IgD-negative memory B cell (primary cell): ENCODE results near the gene TCF4. TPM values are rescaled to one million over a fixed set of nuclear protein-coding genes. Genes with fewer than 3 reads are reported as not detected.

Experiments
- H3K27ac Mint-ChIP-seq, 3 donors: one replicate each; pipeline ENCODE4 v1.8.0; 2020 to 2022; ENCODE audit warnings: mild to moderate bottlenecking in 3 of 3, mixed read lengths in 3 of 3, moderate library complexity in 1 of 3
- H3K27me3 Mint-ChIP-seq: one replicate; pipeline ENCODE4 v1.8.0; 2021; ENCODE audit warnings: mixed read lengths
- H3K36me3 Mint-ChIP-seq: one replicate; pipeline ENCODE4 v1.8.0; 2020; ENCODE audit warnings: mild to moderate bottlenecking, mixed read lengths
- H3K4me1 Mint-ChIP-seq, 3 donors: one replicate each; pipeline ENCODE4 v1.8.0; 2020 to 2022; ENCODE audit warnings: mixed read lengths in 3 of 3, mild to moderate bottlenecking in 1 of 3
- H3K4me3 Mint-ChIP-seq, 4 donors: one replicate each; pipeline ENCODE4 v1.8.0; 2020 to 2022; ENCODE audit warnings: mild to moderate bottlenecking in 4 of 4, mixed read lengths in 4 of 4, moderate library complexity in 3 of 4
- H3K9me3 Mint-ChIP-seq, 3 donors: one replicate each; pipeline ENCODE4 v1.8.0; 2020 to 2021; ENCODE audit warnings: mixed read lengths in 3 of 3, mild to moderate bottlenecking in 1 of 3
- polyA plus RNA-seq: library from polyadenylated mRNA; unstranded; fragments of 300-500 nt; fragmentation: Illumina TruSeq; gene quantifications from one replicate; pipeline ENCODE4 v1.2.3, GENCODE V29; 2021

Gene TCF4
- polyA plus RNA-seq, 1 donor from 2014 or later, result 256 TPM

DNA sequence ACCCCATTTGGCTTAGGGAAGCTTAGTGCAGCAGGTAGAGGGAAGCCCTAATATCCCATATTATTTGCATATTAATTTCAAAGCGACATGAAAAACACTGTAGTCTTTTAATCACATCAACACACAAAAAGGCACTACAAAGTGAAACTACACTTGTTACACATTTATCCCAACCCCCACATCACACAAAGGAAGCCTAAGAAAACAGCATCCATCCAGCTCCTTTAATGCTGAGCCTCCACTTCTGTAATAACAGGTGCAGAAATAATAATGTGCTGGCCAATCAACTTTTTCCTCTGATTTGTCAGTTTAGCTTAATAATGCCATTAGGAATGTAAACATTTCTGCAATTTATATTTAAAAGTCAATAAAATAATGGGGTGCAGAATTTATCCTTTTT is 274.0 kb downstream of the TCF4 start:
- Mint-ChIP-seq H3K9me3 (peaks cover 0 to 1% (median 0%) of the 10 kb centered on the region in 3 donors), H3K4me1 (peaks cover 66 to 88% (median 82%) of the 10 kb centered on the region in 3 donors), H3K27ac (peak overlapping the region; percentile 63 to 71 (median 65))

DNA sequence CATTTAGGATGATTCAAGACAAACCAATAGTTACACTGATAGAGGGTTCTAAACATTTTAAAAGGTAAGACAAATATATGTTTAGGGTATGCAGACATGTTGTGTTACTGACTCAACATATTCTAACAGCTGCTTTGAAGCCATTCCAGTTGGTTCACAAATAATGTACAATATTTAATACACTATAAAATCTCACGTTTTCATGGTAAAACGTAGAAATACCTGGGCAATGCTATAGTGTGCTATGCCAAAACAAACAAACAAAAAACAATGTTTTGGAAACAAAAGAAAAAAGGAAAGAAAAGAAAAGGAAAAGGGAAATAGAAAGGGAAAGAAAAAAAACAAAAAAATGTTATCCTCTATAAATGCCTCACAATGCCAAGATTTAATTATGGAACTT is 277.1 kb downstream of the TCF4 start:
- H3K27me3 Mint-ChIP-seq, result no peaks in the 10 kb centered on the region
- peaks cover 5% of the 10 kb centered on the region for H3K36me3 Mint-ChIP-seq
- peaks cover 0 to 1% (median 0%) of the 10 kb centered on the region in 3 donors for H3K9me3 Mint-ChIP-seq
- peak overlapping the region in 2 of 4 donors; percentile 8 to 80 for H3K4me3 Mint-ChIP-seq
- H3K27ac Mint-ChIP-seq, result peak overlapping the region in 1 of 3 donors; percentile 59
- peaks cover 66 to 84% (median 84%) of the 10 kb centered on the region in 3 donors for H3K4me1 Mint-ChIP-seq

More for the DNA sequence above, 274.0 kb downstream of the TCF4 start:
- Mint-ChIP-seq H3K36me3 (peaks cover 3% of the 10 kb centered on the region), H3K27me3 (no peaks in the 10 kb centered on the region), H3K4me3 (peak overlapping the region; percentile 21 to 85 (median 80))

- Mint-ChIP-seq H3K27me3 (no peaks in the 10 kb centered on the region), H3K36me3 (peaks cover 6% of the 10 kb centered on the region), H3K9me3 (peaks cover 0 to 1% (median 0%) of the 10 kb centered on the region in 3 donors), H3K4me1 (peaks cover 64 to 85% (median 84%) of the 10 kb centered on the region in 3 donors), H3K4me3 (peak overlapping the region in 1 of 4 donors; percentile 35), H3K27ac (peak overlapping the region in 1 of 3 donors; percentile 59)
Measured at GRCh38 chr18:55310044-55310676, 277.8 kb downstream of the TCF4 start.

DNA sequence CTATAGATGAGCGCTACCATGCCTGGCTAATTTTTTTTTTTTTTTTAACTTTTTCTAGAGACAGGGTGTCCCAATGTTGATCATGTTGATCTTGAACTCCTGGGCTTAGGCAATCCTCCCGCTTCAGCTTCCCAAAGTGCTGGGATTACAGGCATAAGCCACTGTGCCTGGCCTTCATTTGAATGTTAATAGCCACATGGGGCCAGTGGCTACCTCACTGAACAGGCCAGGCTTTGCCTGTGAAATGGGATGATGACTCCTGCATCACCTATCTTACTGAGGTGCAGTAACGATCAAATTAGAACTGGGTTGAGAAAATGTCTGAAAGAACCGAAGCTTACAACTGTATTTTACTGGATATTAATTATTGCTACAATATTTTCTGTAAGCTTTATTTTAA is 278.7 kb downstream of the TCF4 start:
- H3K36me3 Mint-ChIP-seq, result peaks cover 4% of the 10 kb centered on the region
- peaks cover 0 to 1% (median 0%) of the 10 kb centered on the region in 3 donors for H3K9me3 Mint-ChIP-seq
- H3K27ac Mint-ChIP-seq, result peak overlapping the region in 2 of 3 donors; percentile 31 to 54
- no peaks in the 10 kb centered on the region for H3K27me3 Mint-ChIP-seq
- H3K4me3 Mint-ChIP-seq, result no peak overlapping the region
- H3K4me1 Mint-ChIP-seq, result peaks cover 66 to 83% (median 82%) of the 10 kb centered on the region in 3 donors

DNA sequence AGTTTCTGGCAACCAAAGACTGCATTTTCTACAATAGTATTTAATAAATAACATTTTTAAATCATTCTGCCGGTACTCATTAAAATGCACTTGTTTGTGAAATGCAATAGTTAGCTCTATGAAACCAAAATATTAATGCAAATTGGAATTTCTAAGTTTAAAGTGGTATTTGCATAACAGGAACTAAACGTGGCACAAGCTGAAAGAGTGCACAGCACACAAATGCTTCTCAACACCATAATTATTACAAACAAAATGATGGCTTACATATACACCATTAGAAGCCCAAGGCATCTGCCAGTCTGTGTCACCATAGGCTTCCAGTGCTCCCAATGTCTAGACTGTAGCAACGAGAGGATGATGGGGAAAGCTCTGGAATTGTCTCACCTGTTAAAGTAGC is 280.5 kb downstream of the TCF4 start:
- Mint-ChIP-seq H3K27ac (peak overlapping the region; percentile 21 to 84 (median 55)), H3K9me3 (peaks cover 0 to 1% (median 0%) of the 10 kb centered on the region in 3 donors), H3K27me3 (no peaks in the 10 kb centered on the region), H3K36me3 (peaks cover 4% of the 10 kb centered on the region), H3K4me3 (peak overlapping the region; percentile 45 to 83 (median 62)), H3K4me1 (peaks cover 67 to 81% (median 80%) of the 10 kb centered on the region in 3 donors)

GRCh38 chr18:55306359-55307024 is 281.5 kb downstream of the TCF4 start:
- Mint-ChIP-seq H3K27me3 (no peaks in the 10 kb centered on the region), H3K9me3 (peaks cover 0 to 1% (median 0%) of the 10 kb centered on the region in 3 donors), H3K4me1 (peaks cover 65 to 78% (median 77%) of the 10 kb centered on the region in 3 donors), H3K27ac (peak overlapping the region in 2 of 3 donors; percentile 2 to 50), H3K4me3 (peak overlapping the region in 2 of 4 donors; percentile 24 to 34), H3K36me3 (peaks cover 4% of the 10 kb centered on the region)

DNA sequence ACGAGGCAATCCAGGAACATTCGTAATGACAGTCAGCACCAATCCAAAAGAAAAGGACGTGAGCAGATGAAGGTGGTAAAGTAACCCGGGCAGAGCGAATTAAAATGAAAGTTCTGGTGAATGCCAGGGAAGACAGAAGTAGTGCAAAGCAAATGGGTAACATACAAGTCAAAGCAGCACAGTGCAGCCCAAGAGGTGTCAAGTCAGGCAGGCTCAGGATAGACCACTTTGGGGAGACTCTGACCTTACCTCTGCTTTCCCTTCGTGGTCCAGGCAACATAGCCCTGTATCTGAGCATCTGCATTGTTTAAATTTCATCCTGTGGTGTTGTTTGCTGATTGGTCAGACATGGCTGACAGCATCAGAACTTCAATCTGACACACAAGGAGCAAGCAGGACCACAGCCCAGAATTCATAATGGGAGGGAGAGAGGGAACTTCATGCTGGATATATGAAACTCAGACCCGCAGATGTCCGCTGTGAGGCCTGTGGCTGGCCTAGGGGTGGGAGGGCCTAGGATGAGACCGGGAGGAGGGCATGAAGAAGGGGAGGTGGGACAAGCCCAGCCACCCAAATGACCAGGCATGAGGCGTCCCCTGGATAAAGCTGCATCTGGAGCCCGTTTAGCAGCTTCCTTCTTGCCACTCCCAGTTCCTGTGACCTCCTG is 285.7 kb downstream of the TCF4 start:
- no peaks in the 10 kb centered on the region for H3K9me3 Mint-ChIP-seq
- H3K4me3 Mint-ChIP-seq, result peak overlapping the region; percentile 45 to 91 (median 70)
- peak overlapping the region; percentile 46 to 87 (median 72) for H3K27ac Mint-ChIP-seq
- H3K27me3 Mint-ChIP-seq, result no peaks in the 10 kb centered on the region
- peaks cover 4% of the 10 kb centered on the region for H3K36me3 Mint-ChIP-seq
- H3K4me1 Mint-ChIP-seq, result peaks cover 65 to 80% (median 76%) of the 10 kb centered on the region in 3 donors

DNA sequence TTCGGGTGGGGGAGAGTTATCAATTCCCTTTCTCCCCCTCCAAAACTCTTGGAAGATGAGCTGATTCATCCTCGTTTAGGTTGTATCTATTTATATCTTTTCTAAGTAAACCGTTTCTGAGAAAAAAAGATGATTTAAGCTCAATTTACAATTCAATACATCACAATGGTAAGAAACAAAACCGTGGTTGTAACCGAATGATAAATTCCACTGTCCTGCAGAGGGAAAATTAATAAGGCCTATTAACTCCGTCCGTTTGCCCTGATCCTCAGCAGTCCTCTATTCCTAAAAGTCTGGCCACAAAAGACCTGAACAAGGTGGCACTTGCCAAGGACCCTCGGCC is 286.2 kb downstream of the TCF4 start:
- Mint-ChIP-seq H3K27ac (peak overlapping the region; percentile 46 to 87 (median 78)), H3K4me3 (peak overlapping the region; percentile 45 to 91 (median 70))

GRCh38 chr18:55300936-55301531 is 287.0 kb downstream of the TCF4 start:
- H3K27ac Mint-ChIP-seq, result peak overlapping the region; percentile 78 to 87 (median 82)
- H3K27me3 Mint-ChIP-seq, result no peaks in the 10 kb centered on the region
- no peaks in the 10 kb centered on the region for H3K9me3 Mint-ChIP-seq
- H3K4me1 Mint-ChIP-seq, result peaks cover 66 to 81% (median 77%) of the 10 kb centered on the region in 3 donors
- peak overlapping the region; percentile 57 to 88 (median 72) for H3K4me3 Mint-ChIP-seq
- peaks cover 4% of the 10 kb centered on the region for H3K36me3 Mint-ChIP-seq

More for the DNA sequence above, 286.2 kb downstream of the TCF4 start:
- Mint-ChIP-seq H3K9me3 (no peaks in the 10 kb centered on the region), H3K27me3 (no peaks in the 10 kb centered on the region), H3K4me1 (peaks cover 67 to 81% (median 77%) of the 10 kb centered on the region in 3 donors), H3K36me3 (peaks cover 4% of the 10 kb centered on the region)

- Mint-ChIP-seq H3K9me3 (no peaks in the 10 kb centered on the region), H3K27ac (peak overlapping the region in 2 of 3 donors; percentile 48 to 78), H3K4me1 (peaks cover 61 to 79% (median 76%) of the 10 kb centered on the region in 3 donors), H3K4me3 (peak overlapping the region; percentile 57 to 85 (median 70)), H3K27me3 (no peaks in the 10 kb centered on the region), H3K36me3 (peaks cover 5% of the 10 kb centered on the region)
Measured at GRCh38 chr18:55300421-55300935, 287.5 kb downstream of the TCF4 start.

- H3K27ac Mint-ChIP-seq, result peak overlapping the region in 2 of 3 donors; percentile 26 to 45
Measured at GRCh38 chr18:55296778-55297177, 291.2 kb downstream of the TCF4 start.

GRCh38 chr18:55296115-55296514 is 291.9 kb downstream of the TCF4 start:
- H3K4me3 Mint-ChIP-seq, result no peak overlapping the region
- H3K27me3 Mint-ChIP-seq, result no peaks in the 10 kb centered on the region
- H3K4me1 Mint-ChIP-seq, result peaks cover 56 to 74% (median 72%) of the 10 kb centered on the region in 3 donors
- no peaks in the 10 kb centered on the region for H3K9me3 Mint-ChIP-seq
- H3K36me3 Mint-ChIP-seq, result peaks cover 5% of the 10 kb centered on the region
- peak overlapping the region in 2 of 3 donors; percentile 26 to 45 for H3K27ac Mint-ChIP-seq

More at GRCh38 chr18:55296778-55297177, 291.2 kb downstream of the TCF4 start:
- no peaks in the 10 kb centered on the region for H3K27me3 Mint-ChIP-seq
- peaks cover 52 to 71% (median 70%) of the 10 kb centered on the region in 3 donors for H3K4me1 Mint-ChIP-seq
- H3K36me3 Mint-ChIP-seq, result peaks cover 5% of the 10 kb centered on the region
- no peaks in the 10 kb centered on the region for H3K9me3 Mint-ChIP-seq
- H3K4me3 Mint-ChIP-seq, result no peak overlapping the region

DNA sequence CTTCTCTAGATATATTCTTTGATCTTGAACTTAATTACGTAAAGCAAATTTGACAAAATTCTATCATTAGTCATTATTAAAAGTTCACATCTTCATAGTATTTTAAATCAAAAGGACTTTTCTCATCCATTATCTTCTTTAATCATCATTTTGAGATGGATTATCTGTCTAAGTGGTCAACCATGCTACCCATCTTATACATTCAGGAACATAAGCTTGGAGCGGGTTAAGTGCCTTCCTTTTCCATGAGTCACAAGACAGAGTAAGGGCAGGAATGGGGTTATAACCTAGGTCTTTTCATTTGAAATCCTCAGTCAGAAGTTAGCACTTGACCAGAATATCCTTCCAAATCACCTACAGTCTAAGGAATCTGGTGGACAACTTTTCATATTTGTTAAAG is 297.1 kb downstream of the TCF4 start:
- H3K4me1 Mint-ChIP-seq, result peaks cover 43 to 80% (median 79%) of the 10 kb centered on the region in 3 donors
- no peaks in the 10 kb centered on the region for H3K9me3 Mint-ChIP-seq
- peak overlapping the region in 1 of 4 donors; percentile 37 for H3K4me3 Mint-ChIP-seq
- peaks cover 4% of the 10 kb centered on the region for H3K36me3 Mint-ChIP-seq
- H3K27ac Mint-ChIP-seq, result peak overlapping the region; percentile 42 to 94 (median 43)
- no peaks in the 10 kb centered on the region for H3K27me3 Mint-ChIP-seq

GRCh38 chr18:55289775-55290174 is 298.2 kb downstream of the TCF4 start:
- H3K27ac Mint-ChIP-seq, result peak overlapping the region; percentile 43 to 94 (median 65)
- peaks cover 48 to 80% (median 78%) of the 10 kb centered on the region in 3 donors for H3K4me1 Mint-ChIP-seq
- H3K27me3 Mint-ChIP-seq, result no peaks in the 10 kb centered on the region
- no peaks in the 10 kb centered on the region for H3K9me3 Mint-ChIP-seq
- H3K36me3 Mint-ChIP-seq, result peaks cover 2% of the 10 kb centered on the region
- H3K4me3 Mint-ChIP-seq, result no peak overlapping the region
